Activated CD8-positive, alpha-beta memory T cell treated with anti-CD3 and anti-CD28 coated beads for 4 hours (primary cell): Measurements from ENCODE around the gene NUCB2.

Experiments used
- DNase-seq, 2 donors: peaks; one replicate each; pipeline ENCODE4 v3.0.0-alpha.2; 2020; ENCODE audit warnings: low read depth in 2 of 2

Gene NUCB2

GRCh38 chr11:17333799-17334586 lies 57.5 kb downstream of the NUCB2 start:
- DNase-seq: no peak

- no peak for DNase-seq
These were observed 66.7 kb downstream of the NUCB2 start for GRCh38 chr11:17343257-17343656.

GRCh38 chr11:17343907-17344306 lies 67.4 kb downstream of the NUCB2 start:
- DNase-seq: peak in 1 of 2 donors; percentile 11

- DNase-seq: no peak
These were observed 71.1 kb downstream of the NUCB2 start for GRCh38 chr11:17347676-17348075.

GRCh38 chr11:17350455-17351171 lies 74.1 kb downstream of the NUCB2 start:
- DNase-seq: no peak

GRCh38 chr11:17351172-17351509 lies 74.6 kb downstream of the NUCB2 start:
- no peak for DNase-seq

- peak; percentile 44 to 58 for DNase-seq
These were observed 75.1 kb downstream of the NUCB2 start, which contains the start of gene NCR3LG1 for GRCh38 chr11:17351510-17352176. NCR3LG1 (plus strand) TSS chr11:17351800; CDS start chr11:17351970, 170 bp downstream.

GRCh38 chr11:17352950-17353820 lies 76.6 kb downstream of the NUCB2 start:
- DNase-seq: peak; percentile 36 to 58

- no peak for DNase-seq
These were observed 77.5 kb downstream of the NUCB2 start for GRCh38 chr11:17353821-17354600.

- DNase-seq: peak; percentile 36 to 45
These were observed 78.1 kb downstream of the NUCB2 start for GRCh38 chr11:17354601-17354991.

- no peak for DNase-seq
These were observed 90.0 kb downstream of the NUCB2 start for GRCh38 chr11:17366495-17366894.

GRCh38 chr11:17368551-17368950 lies 92.0 kb downstream of the NUCB2 start:
- DNase-seq: no peak

GRCh38 chr11:17369094-17369493 lies 92.6 kb downstream of the NUCB2 start:
- DNase-seq: no peak

GRCh38 chr11:17369684-17370243 lies 93.2 kb downstream of the NUCB2 start:
- DNase-seq: no peak

- no peak for DNase-seq
These were observed 95.1 kb downstream of the NUCB2 start for GRCh38 chr11:17371614-17372013.

- DNase-seq: no peak
These were observed 99.0 kb downstream of the NUCB2 start for GRCh38 chr11:17375547-17375946.

GRCh38 chr11:17376493-17376892 lies 100.0 kb downstream of the NUCB2 start:
- DNase-seq: no peak

- DNase-seq: no peak
These were observed 102.1 kb downstream of the NUCB2 start for GRCh38 chr11:17378655-17379054.

GRCh38 chr11:17379383-17380180 lies 103.0 kb downstream of the NUCB2 start:
- DNase-seq: no peak

GRCh38 chr11:17381156-17381555 lies 104.6 kb downstream of the NUCB2 start:
- DNase-seq: no peak
